Peyer's patch (tissue), 4 donors: Measurements from ENCODE around the gene SHC4.

Source experiments
- POLR2A ChIP-seq, 2 donors: fragments of 450-650 bp; IDR thresholded peaks; one replicate each; pipeline ENCODE4 v1.5.1; 2017; ENCODE audit warnings: antibody characterized with exemption in 2 of 2, mild to moderate bottlenecking in 2 of 2, moderate library complexity in 2 of 2
- TF ChIP-seq, protein P1 (sequence below), 6 experiments: fragments of 450-650 bp in 4 of 6; fragments of 200-600 bp in 2 of 6; sonication (generic) in 1 of 6; IDR thresholded peaks; one replicate each; pipeline ENCODE4 v1.5.1; 2017 to 2019; ENCODE audit warnings: antibody characterized with exemption in 6 of 6, mild to moderate bottlenecking in 3 of 6, moderate library complexity in 1 of 6

DNA sequence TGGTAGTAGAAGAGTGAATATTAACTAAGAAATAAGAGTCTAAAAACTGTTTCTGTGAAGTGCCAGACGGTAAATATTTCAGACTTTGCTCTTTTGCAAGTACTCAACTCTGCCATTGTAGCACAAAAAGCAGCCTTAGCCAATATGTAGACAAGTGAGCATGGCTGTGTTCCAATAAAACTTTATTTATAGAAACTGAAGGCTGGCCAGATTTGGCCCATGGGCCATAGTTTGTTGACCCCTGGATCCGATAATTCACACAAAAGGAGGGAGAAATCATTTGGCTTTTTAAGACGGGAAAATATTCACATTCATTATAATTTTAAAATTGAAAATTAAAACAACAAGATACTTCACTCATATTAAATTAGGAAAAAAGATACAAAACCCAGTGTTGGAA is 70.4 kb downstream of the SHC4 start:
- TF ChIP-seq POLR2A (IDR thresholded peaks at IDR 0.05), result no peak
- TF ChIP-seq, protein P1, sequence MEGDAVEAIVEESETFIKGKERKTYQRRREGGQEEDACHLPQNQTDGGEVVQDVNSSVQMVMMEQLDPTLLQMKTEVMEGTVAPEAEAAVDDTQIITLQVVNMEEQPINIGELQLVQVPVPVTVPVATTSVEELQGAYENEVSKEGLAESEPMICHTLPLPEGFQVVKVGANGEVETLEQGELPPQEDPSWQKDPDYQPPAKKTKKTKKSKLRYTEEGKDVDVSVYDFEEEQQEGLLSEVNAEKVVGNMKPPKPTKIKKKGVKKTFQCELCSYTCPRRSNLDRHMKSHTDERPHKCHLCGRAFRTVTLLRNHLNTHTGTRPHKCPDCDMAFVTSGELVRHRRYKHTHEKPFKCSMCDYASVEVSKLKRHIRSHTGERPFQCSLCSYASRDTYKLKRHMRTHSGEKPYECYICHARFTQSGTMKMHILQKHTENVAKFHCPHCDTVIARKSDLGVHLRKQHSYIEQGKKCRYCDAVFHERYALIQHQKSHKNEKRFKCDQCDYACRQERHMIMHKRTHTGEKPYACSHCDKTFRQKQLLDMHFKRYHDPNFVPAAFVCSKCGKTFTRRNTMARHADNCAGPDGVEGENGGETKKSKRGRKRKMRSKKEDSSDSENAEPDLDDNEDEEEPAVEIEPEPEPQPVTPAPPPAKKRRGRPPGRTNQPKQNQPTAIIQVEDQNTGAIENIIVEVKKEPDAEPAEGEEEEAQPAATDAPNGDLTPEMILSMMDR (IDR thresholded peaks at IDR 0.05), result no peak
